Astrocyte of the cerebellum (primary cell): Measurements from ENCODE around the gene LIPM.

ENCODE experiments used
- DNase-seq: peaks from one replicate; pipeline ENCODE4 v3.0.0-alpha.2; 2011; ENCODE audit warnings: low read depth
- H3K4me3 ChIP-seq: 2 replicates; pipeline ENCODE4 v1.5.1; 2011; ENCODE audit warnings: mild to moderate bottlenecking, low read depth, low read length, moderate library complexity
- CTCF ChIP-seq: IDR thresholded peaks from 2 replicates; pipeline ENCODE4 v1.5.1; 2012; ENCODE audit warnings: low read length, low read depth, moderate library complexity, mild to moderate bottlenecking; ENCODE audit errors: missing control alignments
- in situ Hi-C: cut with HindIII; loops from 2 replicates; pipeline ENCODE4 v1.10.0; 2017; ENCODE audit warnings: low sequenced_read_pairs

Gene LIPM

GRCh38 chr10:88841316-88842111 lies 39.0 kb downstream of the LIPM start:
- no peak for DNase-seq
- TF ChIP-seq CTCF, result no peak
- in situ Hi-C loops, result loop anchor here (5.0 kb wide), 1 partner anchor 49 kb away; no protein-coding TSS in a partner anchor
- H3K4me3 ChIP-seq, result no peak overlapping the region

GRCh38 chr10:88843171-88843570 lies 40.6 kb downstream of the LIPM start:
- in situ Hi-C loops, result loop anchor here (5.0 kb wide), 1 partner anchor 51 kb away; no protein-coding TSS in a partner anchor

GRCh38 chr10:88848499-88848898 lies 46.0 kb downstream of the LIPM start:
- peak; percentile 45 for DNase-seq
- TF ChIP-seq CTCF, result no peak
- in situ Hi-C loops, result loop anchor here (5.0 kb wide), 1 partner anchor 359 kb away; the partner anchor contains the start of gene CH25H
- no peak overlapping the region for H3K4me3 ChIP-seq

More at GRCh38 chr10:88843171-88843570, 40.6 kb downstream of the LIPM start:
- no peak overlapping the region for H3K4me3 ChIP-seq
- no peak for DNase-seq
- no peak for TF ChIP-seq CTCF

GRCh38 chr10:88849234-88849633 lies 46.7 kb downstream of the LIPM start:
- in situ Hi-C loops, result loop anchor here (5.0 kb wide), 1 partner anchor 358 kb away; the partner anchor contains the start of gene CH25H
- no peak for TF ChIP-seq CTCF
- DNase-seq, result peak; percentile 53
- H3K4me3 ChIP-seq, result no peak overlapping the region

GRCh38 chr10:88850712-88851111 lies 48.2 kb downstream of the LIPM start:
- no peak for TF ChIP-seq CTCF
- in situ Hi-C loops, result no loop called here
- no peak overlapping the region for H3K4me3 ChIP-seq
- no peak for DNase-seq

- TF ChIP-seq CTCF, result no peak
- no peak for DNase-seq
- in situ Hi-C loops, result no loop called here
- no peak within 1 kb of the TSS for H3K4me3 ChIP-seq
These were observed 49.2 kb downstream of the LIPM start, which contains the start of gene ANKRD22 for GRCh38 chr10:88851706-88852105. Gene ANKRD22 (minus strand): TSS chr10:88851844. CDS start chr10:88851607, 237 bp downstream.
